GM18909 (cell line): ENCODE data around the gene SPIRE1.
"Not testable (repeated sequence)": the region's sequence is repeated elsewhere in the genome, so short reads cannot be mapped to it uniquely, and the experiment has no call there.

Experiments used
- ATAC-seq: cut with Tn5 transposase; IDR thresholded peaks from one replicate; pipeline ENCODE4 v1.9.1; 2021; ENCODE audit warnings: mild to moderate bottlenecking; ENCODE audit not compliant: unreplicated experiment, poor library complexity

SPIRE1 gene

GRCh38 chr18:12560600-12560999, 97.3 kb downstream of the SPIRE1 start:
- ATAC-seq = not testable (repeated sequence)

- no peak for ATAC-seq
Observed at GRCh38 chr18:12559319-12559718, 98.6 kb downstream of the SPIRE1 start.

DNA sequence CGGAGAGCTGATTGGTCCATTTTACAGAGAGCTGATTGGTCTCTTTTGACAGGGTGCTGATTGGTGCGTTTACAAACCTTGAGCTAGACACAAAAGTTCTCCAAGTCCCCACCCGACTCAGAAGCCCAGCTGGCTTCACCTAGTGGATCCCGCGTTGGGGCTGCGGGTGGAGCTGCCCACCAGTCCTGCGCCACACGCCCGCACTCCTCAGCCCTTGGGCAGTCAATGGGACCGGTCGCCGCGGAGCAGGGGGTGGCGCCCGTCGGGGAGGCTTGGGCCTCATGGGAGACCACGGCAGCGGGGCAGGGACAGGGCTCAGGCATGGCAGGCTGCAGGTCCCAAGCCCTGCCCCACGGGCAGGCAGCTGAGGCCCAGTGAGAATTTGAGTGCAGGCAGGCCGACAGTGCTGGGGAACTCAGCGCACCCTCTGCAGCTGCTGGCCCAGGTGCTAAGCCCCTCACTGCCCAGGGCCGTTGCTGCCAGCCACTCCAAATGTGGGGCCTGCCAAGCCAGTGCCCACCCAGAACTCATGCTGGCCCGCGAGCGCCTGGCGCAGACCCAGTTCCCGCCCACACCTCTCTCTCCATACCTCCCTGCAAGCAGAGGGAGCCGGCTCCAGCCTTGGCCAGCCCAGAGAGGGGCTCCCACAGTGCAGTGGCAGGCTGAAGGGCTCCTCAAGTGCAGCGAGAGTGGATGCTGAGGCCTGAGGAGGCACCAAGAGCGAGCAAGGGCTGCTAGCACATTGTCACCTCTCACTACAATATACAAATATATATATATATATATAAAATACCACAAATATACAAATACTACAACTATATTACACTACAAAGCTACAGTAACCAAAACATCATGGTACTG, 100.7 kb downstream of the SPIRE1 start:
- ATAC-seq = no peak

GRCh38 chr18:12554796-12555388, 103.0 kb downstream of the SPIRE1 start:
- no peak for ATAC-seq

DNA sequence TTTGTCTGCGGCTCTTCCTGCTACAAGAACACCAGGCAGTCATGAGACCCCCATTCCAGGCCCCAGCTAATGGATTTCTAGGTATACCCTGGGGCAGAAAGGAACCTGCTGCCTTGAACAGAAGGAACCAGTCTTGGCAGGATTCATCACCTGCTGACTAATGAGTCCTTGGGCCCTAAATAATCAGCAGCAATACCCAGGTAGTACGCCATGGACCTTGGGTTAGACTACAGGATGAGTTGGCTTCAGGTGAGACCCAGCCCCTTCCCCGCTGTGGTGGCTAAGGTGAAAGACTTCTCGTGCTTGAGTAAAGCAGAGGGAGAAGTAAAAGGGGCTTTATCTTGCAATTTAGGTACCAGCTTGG, 105.0 kb downstream of the SPIRE1 start:
- ATAC-seq = no peak

- ATAC-seq = not testable (repeated sequence)
Observed at GRCh38 chr18:12551943-12552878, 105.7 kb downstream of the SPIRE1 start.

- not testable (repeated sequence) for ATAC-seq
Observed at GRCh38 chr18:12551466-12551865, 106.4 kb downstream of the SPIRE1 start.

DNA sequence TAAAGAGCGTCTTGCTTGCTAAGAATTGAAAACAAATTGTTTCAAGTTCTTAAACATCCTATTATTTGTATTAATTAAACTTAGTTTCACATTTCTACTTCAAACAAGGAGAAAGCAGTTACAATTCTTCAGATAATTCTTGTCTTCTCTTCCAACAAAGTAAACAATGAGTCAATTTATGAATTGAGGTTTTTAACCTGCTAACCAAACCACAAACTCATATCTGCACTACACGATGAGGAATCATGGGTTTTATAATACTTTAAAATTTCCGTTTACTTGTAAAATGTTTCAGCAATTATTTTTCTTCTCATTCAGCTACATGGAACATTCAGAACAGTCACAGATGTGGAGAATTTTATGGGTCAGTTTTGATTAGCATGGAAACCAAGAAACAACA, 114.2 kb downstream of the SPIRE1 start:
- no peak for ATAC-seq

GRCh38 chr18:12540751-12541150, 117.2 kb downstream of the SPIRE1 start:
- ATAC-seq = no peak

- ATAC-seq = not testable (repeated sequence)
Observed at GRCh38 chr18:12539158-12539557, 118.7 kb downstream of the SPIRE1 start.

- no peak for ATAC-seq
Observed at GRCh38 chr18:12534820-12535219, 123.1 kb downstream of the SPIRE1 start.

DNA sequence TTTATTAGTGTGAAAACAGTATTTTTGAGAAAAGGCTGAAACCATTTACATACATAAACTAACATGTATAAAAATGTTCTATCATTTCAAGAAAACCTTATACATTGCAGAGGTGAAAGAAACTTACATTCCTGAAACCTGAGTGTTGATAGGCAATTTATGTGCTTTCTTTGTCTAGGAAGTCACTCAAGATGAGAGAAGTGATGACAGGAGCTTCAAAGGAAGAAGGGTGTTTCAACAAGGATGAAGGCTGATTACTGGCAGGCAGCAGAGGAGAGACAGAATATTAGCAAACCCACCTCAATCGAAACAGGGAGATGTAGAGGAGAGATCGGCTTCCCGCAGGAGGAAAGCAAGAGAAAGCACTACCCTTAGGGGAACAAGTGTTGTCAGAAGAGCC, 125.2 kb downstream of the SPIRE1 start:
- no peak for ATAC-seq

DNA sequence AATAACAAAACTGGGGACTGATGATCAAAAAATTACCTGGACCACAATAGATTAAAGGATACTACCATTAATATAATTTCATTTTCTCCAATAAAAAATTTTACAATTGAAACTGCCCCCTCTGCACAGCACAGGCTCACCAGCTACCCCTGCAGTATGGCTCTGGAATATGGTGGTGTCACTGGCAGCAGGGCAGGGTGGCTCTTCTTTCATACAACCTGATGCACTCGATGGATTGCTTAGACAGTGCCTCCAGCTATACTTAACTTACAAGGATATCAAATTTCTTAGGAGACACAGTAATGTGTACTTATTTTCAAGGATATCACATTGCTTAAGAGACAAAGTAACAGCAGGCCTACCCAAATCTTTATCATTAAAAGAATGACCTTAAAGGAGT, 126.2 kb downstream of the SPIRE1 start:
- no peak for ATAC-seq

DNA sequence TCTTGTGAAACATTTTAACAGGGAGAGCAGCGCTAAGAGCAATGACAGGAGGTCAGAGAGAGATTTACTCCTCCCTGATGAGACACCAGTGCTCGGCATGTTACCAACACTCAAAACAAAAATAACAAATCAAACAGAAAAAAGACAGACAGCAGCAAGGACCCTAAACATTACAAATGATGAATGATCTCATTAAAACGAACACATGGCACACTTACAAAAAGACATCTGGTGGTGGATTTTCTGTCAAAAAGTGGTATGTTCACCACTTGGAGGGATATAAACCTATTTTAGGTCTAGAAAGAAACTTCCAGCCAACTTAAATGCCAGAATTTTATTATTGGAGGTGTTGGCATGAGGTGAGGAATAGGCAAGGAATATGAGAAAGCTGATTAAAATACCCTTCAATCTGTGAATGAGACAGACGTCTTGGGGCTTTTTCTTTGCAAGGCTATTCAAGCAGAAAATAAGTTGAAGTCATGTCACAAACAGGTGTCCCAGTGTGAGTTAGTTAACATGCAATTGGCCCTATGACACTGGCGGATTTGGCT, 137.4 kb downstream of the SPIRE1 start:
- ATAC-seq = no peak

DNA sequence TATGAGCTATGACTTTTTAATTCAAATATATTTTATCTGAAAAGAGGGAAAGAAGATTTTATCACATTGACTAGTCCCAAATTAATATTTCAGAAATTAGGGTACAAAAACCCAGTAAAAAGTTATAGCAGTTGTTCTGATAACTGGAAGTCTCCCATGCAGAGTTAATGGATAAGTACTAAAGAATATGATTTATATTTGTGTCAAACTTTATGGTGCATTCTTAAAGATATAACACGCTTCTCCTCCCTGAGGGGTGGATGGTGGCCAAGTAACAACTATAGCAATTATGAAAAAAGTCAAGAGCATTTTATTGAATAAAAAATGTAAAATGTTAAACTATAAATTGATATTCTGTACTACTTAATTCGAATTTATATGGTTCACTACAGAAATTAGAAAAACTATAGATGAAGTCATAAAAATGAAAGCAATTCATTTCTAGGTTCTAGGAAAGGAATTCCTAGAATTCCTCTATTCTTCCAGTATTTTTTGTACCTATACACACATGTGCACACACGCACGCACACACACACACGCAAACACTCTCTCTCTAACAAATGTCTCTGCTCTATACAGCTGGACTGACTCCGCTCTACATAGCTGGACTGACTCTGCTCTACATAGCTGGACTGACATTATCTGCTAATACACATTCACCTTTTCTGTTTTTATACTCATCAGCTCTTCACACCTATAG, 138.9 kb downstream of the SPIRE1 start:
- ATAC-seq = no peak

DNA sequence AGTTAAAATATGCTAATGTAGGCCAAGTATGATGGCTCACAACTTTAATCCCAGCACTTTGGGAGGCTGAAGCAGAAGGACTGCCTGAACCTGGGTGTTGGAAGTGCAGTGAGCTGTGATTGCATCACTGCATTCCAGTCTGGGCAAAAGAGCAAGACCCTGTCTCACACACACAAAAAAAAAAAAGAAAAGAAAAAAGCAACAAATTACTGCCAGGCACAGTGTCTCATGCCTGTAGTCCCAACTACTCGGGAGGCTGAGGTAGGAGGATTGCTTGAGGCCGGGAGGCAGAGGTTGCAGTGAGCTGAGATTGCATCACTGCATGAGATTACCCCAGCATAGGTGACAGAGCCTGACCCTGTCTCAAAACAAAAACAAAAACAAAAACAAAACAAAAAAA, 139.6 kb downstream of the SPIRE1 start:
- no peak for ATAC-seq

DNA sequence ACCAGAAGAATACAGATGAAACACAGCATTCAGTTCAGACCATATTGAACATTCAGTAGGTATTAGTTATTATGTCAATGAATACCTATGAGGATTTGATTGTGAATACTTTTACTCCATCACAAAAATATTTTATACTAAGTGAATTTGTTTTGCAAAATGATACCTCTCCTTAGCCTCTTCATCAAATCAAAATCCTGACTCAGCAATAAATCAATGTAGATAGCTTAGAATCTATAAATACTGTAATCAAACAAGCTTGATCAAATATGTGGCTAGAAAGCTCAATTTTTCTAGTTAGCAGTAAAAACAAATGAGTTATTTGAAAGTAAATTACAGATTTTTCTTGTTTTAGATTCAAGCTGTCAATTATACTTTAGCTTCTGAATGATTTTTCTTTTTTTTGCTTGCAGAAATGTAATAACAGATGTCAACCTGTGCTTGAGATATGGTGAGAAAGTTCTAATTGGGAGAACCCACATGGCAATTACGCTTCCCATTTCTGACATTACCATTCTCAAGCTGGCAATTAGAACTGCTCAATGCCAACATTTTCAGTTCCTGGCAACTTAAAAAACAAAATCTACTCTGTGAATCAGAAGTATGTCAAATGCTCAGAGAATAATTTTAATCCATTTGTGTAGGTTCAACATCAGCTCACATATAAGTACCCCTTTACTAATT, 140.6 kb downstream of the SPIRE1 start:
- no peak for ATAC-seq

DNA sequence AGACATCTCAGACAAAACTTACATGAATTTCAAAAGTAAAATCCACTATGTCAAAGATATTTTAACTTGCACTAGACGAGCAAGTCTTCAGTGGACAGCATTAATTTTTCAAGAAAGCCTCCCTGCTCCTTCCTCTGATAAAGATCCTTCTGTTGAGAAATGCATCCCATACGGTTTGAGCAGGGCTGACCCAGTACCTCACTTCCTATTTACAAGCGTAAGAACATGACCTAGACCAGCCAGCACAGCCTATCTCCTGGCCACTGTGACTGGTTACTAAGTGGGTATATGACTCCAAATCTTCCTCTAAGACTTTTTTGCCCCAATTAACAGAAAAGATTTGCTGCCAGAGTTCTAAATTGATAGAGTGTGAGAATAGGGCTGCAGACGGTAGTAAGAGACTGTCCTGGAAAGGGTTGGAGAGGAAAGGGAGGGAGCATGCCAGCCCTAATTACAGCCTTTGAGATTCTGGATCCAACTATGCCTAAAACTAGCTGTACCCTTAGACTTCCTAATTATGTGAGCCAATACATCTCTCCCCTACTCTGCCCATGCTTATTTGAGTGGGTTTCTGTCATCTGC, 141.8 kb downstream of the SPIRE1 start:
- no peak for ATAC-seq

GRCh38 chr18:12515550-12515949, 142.4 kb downstream of the SPIRE1 start:
- ATAC-seq = no peak
